Gastrocnemius medialis (tissue), 4 donors: Measurements from ENCODE around the gene ATG7. TPM values are rescaled to one million over a fixed set of nuclear protein-coding genes. Genes with fewer than 3 reads are reported as not detected.

Source experiments
- ATAC-seq, 2 donors: fragments of 150-250 bp; one replicate each; pipeline ENCODE4 v1.9.1; 2016
- DNase-seq, 2 donors: peaks; one replicate each; pipeline ENCODE4 v3.0.0-alpha.2; 2019
- H3K27ac ChIP-seq, 4 donors: fragments of 200-600 bp; sonication (generic); 1 replicate in 1 of 4; 2 replicates in 3 of 4; pipeline ENCODE4 v1.5.1; 2016 to 2018; ENCODE audit warnings: mild to moderate bottlenecking in 2 of 4, moderate library complexity in 1 of 4
- H3K27me3 ChIP-seq, 3 donors: fragments of 200-600 bp; sonication (generic) in 2 of 3; 1 replicate in 1 of 3; 2 replicates in 2 of 3; pipeline versions ENCODE4 v1.5.1 to v1.6.0; 2016 to 2019; ENCODE audit warnings: mild to moderate bottlenecking in 1 of 3, moderate library complexity in 1 of 3
- H3K36me3 ChIP-seq, 2 donors: fragments of 200-600 bp; sonication (generic) in 1 of 2; one replicate each; pipeline ENCODE4 v1.5.1; 2017 to 2018
- H3K4me1 ChIP-seq, 2 donors: fragments of 200-600 bp; sonication (generic) in 1 of 2; one replicate each; pipeline ENCODE4 v1.5.1; 2016 to 2017; ENCODE audit warnings: mild to moderate bottlenecking in 2 of 2
- H3K4me3 ChIP-seq, 4 donors: fragments of 200-600 bp; sonication (generic) in 3 of 4; 1 replicate in 1 of 4; 2 replicates in 3 of 4; pipeline ENCODE4 v1.5.1; 2016 to 2019; ENCODE audit warnings: mild to moderate bottlenecking in 2 of 4
- H3K9me3 ChIP-seq, 3 donors: fragments of 200-600 bp; sonication (generic) in 2 of 3; 1 replicate in 1 of 3; 2 replicates in 2 of 3; pipeline ENCODE4 v1.5.1; 2016 to 2019
- CTCF ChIP-seq, 5 experiments: fragments of 450-650 bp in 3 of 5; fragments of 200-600 bp in 2 of 5; sonication (generic) in 2 of 5; IDR thresholded peaks in 4 of 5; conservative IDR thresholded peaks in 1 of 5; 1 replicate in 4 of 5; 2 replicates in 1 of 5; pipeline ENCODE4 v1.5.1; 2016 to 2019; ENCODE audit warnings: antibody characterized with exemption in 5 of 5, mild to moderate bottlenecking in 3 of 5, moderate library complexity in 3 of 5
- POLR2A ChIP-seq, 2 donors: fragments of 450-650 bp; IDR thresholded peaks; one replicate each; pipeline ENCODE4 v1.6.1; 2017; ENCODE audit warnings: antibody characterized with exemption in 2 of 2, mild to moderate bottlenecking in 2 of 2, moderate library complexity in 2 of 2
- in situ Hi-C, 4 donors: fragments of 200-750 bp; cut with MboI; loops; one replicate each; pipeline versions ENCODE4 v1.15.0 to v1.8.0; 2017; ENCODE audit warnings: low sequenced_read_pairs in 4 of 4
- intact Hi-C: fragments of 100-400 bp; cut with DNase I; formaldehyde crosslinking; loops from one replicate; pipeline ENCODE4 v1.15.1; 2023; ENCODE audit warnings: low total_unique reads
- total RNA-seq, 4 donors: library from RNA; depleted of rRNA; stranded (reverse); fragments of >200 nt; gene quantifications; one replicate each; pipeline versions ENCODE4 v1.1.0 to v1.2.3, GENCODE V29; 2016

Gene ATG7
- total RNA-seq, 4 donors from 2014 or later, result 13.5 to 29.2 (median 15.0) TPM

DNA sequence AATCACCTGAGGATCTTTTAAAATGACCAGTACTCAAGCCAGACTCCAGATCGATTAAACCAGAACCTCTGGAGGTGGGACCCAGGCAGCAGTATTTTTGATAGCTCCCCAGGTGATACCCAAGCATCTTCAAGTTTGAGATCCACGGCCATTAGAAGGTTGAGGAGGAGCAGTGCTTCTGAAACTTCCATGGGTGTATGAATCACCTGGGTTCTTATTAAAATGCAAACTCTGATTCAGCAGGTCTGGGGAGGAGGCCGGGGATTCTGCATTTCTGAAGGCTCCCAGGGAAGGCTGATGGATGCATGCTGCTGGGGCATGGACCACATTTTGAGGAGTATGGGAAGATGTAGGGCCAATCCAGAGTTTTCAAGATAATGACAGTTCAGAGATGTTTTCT is 55.4 kb downstream of the ATG7 start:
- DNase-seq (no peak), ATAC-seq (no peak)
- Histone ChIP-seq H3K27me3 (no peaks in the 10 kb centered on the region), H3K4me3 (no peak overlapping the region), H3K4me1 (no peaks in the 10 kb centered on the region), H3K27ac (no peak overlapping the region), H3K9me3 (no peaks in the 10 kb centered on the region), H3K36me3 (peaks cover 3 to 32% of the 10 kb centered on the region in 2 donors)
- in situ Hi-C loops (loop anchor here (25.0 kb wide), 3 partner anchors 90 to 565 kb away; no protein-coding TSS in a partner anchor), intact Hi-C loops (no loop called here)
- no peak for TF ChIP-seq CTCF (IDR thresholded peaks at IDR 0.05 in 4 of 5, conservative IDR thresholded peaks at IDR 0.05 in 1 of 5)
- no peak for TF ChIP-seq POLR2A (IDR thresholded peaks at IDR 0.05)

- peaks cover 3 to 32% of the 10 kb centered on the region in 2 donors for H3K36me3 ChIP-seq
- intact Hi-C loops, result no loop called here
- DNase-seq (no peak), ATAC-seq (no peak)
- H3K27me3 ChIP-seq, result no peaks in the 10 kb centered on the region
- in situ Hi-C loops, result loop anchor here (25.0 kb wide), 3 partner anchors 91 to 566 kb away; no protein-coding TSS in a partner anchor
- H3K27ac ChIP-seq, result no peak overlapping the region
- no peak overlapping the region for H3K4me3 ChIP-seq
- H3K4me1 ChIP-seq, result no peaks in the 10 kb centered on the region
- TF ChIP-seq POLR2A (IDR thresholded peaks at IDR 0.05) (no peak), CTCF (IDR thresholded peaks at IDR 0.05 in 4 of 5, conservative IDR thresholded peaks at IDR 0.05 in 1 of 5) (no peak)
- H3K9me3 ChIP-seq, result no peaks in the 10 kb centered on the region
Observed at GRCh38 chr3:11328196-11328945, 56.2 kb downstream of the ATG7 start.

GRCh38 chr3:11329777-11330176 is 57.6 kb downstream of the ATG7 start:
- Histone ChIP-seq H3K4me3 (no peak overlapping the region), H3K4me1 (no peaks in the 10 kb centered on the region), H3K27ac (no peak overlapping the region), H3K27me3 (no peaks in the 10 kb centered on the region), H3K9me3 (no peaks in the 10 kb centered on the region), H3K36me3 (peaks cover 3 to 22% of the 10 kb centered on the region in 2 donors)
- in situ Hi-C loops, result loop anchor here (10.0 to 25.0 kb wide), 5 partner anchors 92 to 567 kb away; no protein-coding TSS in a partner anchor
- TF ChIP-seq CTCF (IDR thresholded peaks at IDR 0.05 in 4 of 5, conservative IDR thresholded peaks at IDR 0.05 in 1 of 5) (no peak), POLR2A (IDR thresholded peaks at IDR 0.05) (no peak)
- ATAC-seq (no peak), DNase-seq (no peak)
- intact Hi-C loops, result no loop called here

DNA sequence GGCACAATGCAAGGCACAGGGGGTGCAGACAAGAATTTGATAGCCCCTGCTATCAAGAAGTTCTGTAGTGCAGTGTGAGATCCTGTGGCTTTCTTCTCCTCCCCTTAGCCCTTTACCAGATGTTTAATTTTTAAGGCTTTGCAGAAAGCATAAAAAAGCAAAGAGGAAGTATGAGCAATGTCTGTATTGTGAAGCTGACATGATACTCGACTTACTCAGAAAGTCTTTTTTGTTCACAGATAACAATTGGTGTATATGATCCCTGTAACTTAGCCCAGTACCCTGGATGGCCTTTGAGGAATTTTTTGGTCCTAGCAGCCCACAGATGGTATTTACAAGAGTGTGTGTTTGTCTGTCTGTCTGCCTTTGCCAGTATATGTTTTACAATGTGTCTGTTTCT is 58.9 kb downstream of the ATG7 start:
- H3K27ac ChIP-seq, result no peak overlapping the region
- no peak for ATAC-seq
- H3K4me1 ChIP-seq, result no peaks in the 10 kb centered on the region
- no peaks in the 10 kb centered on the region for H3K27me3 ChIP-seq
- in situ Hi-C loops (loop anchor here (10.0 to 25.0 kb wide), 5 partner anchors 94 to 569 kb away; no protein-coding TSS in a partner anchor), intact Hi-C loops (no loop called here)
- H3K4me3 ChIP-seq, result no peak overlapping the region
- peaks cover 3 to 12% of the 10 kb centered on the region in 2 donors for H3K36me3 ChIP-seq
- no peak for DNase-seq
- no peak for TF ChIP-seq CTCF (IDR thresholded peaks at IDR 0.05 in 4 of 5, conservative IDR thresholded peaks at IDR 0.05 in 1 of 5)
- no peak for TF ChIP-seq POLR2A (IDR thresholded peaks at IDR 0.05)
- H3K9me3 ChIP-seq, result no peaks in the 10 kb centered on the region
